NB4 (cell line): ENCODE measurements around the gene ABITRAM.
"Not testable (repeated sequence)": the region's sequence is repeated elsewhere in the genome, so short reads cannot be mapped to it uniquely, and the experiment has no call there.

ENCODE experiments used
- DNase-seq: peaks from one replicate; pipeline ENCODE4 v3.0.0; 2010; ENCODE audit warnings: low read depth
- H3K4me3 ChIP-seq: one replicate; pipeline ENCODE4 v1.5.1; 2011; ENCODE audit warnings: mild to moderate bottlenecking, low read depth, low read length, moderate library complexity
- CTCF ChIP-seq: IDR thresholded peaks from one replicate; pipeline ENCODE4 v1.5.1; 2012; ENCODE audit warnings: low read depth, low read length
- MAX ChIP-seq: IDR thresholded peaks from 2 replicates; pipeline ENCODE4 v1.6.1; 2011; ENCODE audit warnings: low read depth, low read length
- MYC ChIP-seq: IDR thresholded peaks from 2 replicates; pipeline ENCODE4 v1.6.1; 2011; ENCODE audit warnings: low read depth, low read length
- POLR2A ChIP-seq: IDR thresholded peaks from 2 replicates; pipeline ENCODE4 v1.6.1; 2011; ENCODE audit warnings: mild to moderate bottlenecking; ENCODE audit not compliant: insufficient read length; ENCODE audit errors: extremely low read depth

Gene ABITRAM

GRCh38 chr9:108894225-108894997 lies 39.8 kb upstream of the ABITRAM start:
- TF ChIP-seq MAX (no peak), MYC (no peak)
- H3K4me3 ChIP-seq, result no peak overlapping the region
- DNase-seq, result no peak

GRCh38 chr9:108897324-108898096 lies 36.7 kb upstream of the ABITRAM start:
- no peak overlapping the region for H3K4me3 ChIP-seq
- no peak for TF ChIP-seq CTCF
- TF ChIP-seq POLR2A, result no peak
- TF ChIP-seq MYC, result no peak
- TF ChIP-seq MAX, result no peak
- DNase-seq, result no peak

- H3K4me3 ChIP-seq, DNase-seq: not testable (repeated sequence)
Observed at GRCh38 chr9:108899023-108899695, 35.0 kb upstream of the ABITRAM start.

GRCh38 chr9:108900176-108900575 lies 34.0 kb upstream of the ABITRAM start:
- no peak for DNase-seq
- H3K4me3 ChIP-seq, result no peak overlapping the region
- TF ChIP-seq MAX (no peak), MYC (no peak), POLR2A (no peak)

GRCh38 chr9:108903420-108904103 lies 30.6 kb upstream of the ABITRAM start:
- DNase-seq, result no peak
- no peak overlapping the region for H3K4me3 ChIP-seq
- no peak for TF ChIP-seq MYC
- TF ChIP-seq CTCF, result no peak
- TF ChIP-seq POLR2A, result no peak
- TF ChIP-seq MAX, result no peak

- DNase-seq, result no peak
- no peak for TF ChIP-seq MAX
- no peak for TF ChIP-seq MYC
- TF ChIP-seq POLR2A, result no peak
- no peak for TF ChIP-seq CTCF
- H3K4me3 ChIP-seq, result no peak overlapping the region
Observed at GRCh38 chr9:108904161-108904560, 30.0 kb upstream of the ABITRAM start.
